Nephron progenitor cell (in vitro differentiated cells): ENCODE results near the gene TUBGCP5.
A peak's percentile ranks its signal among the peaks of the same experiment; 100 is the strongest.
"Not testable (repeated sequence)": the region's sequence is repeated elsewhere in the genome, so short reads cannot be mapped to it uniquely, and the experiment has no call there.

Experiments
- DNase-seq: peaks from one replicate; pipeline ENCODE4 v3.0.0; 2021
- H3K27ac Mint-ChIP-seq: 2 replicates; pipeline ENCODE4 v1.8.0; 2021; ENCODE audit warnings: mild to moderate bottlenecking, moderate library complexity, mixed read lengths
- H3K27me3 Mint-ChIP-seq: 2 replicates; pipeline ENCODE4 v1.8.0; 2021; ENCODE audit warnings: mild to moderate bottlenecking, low read depth, mixed read lengths; ENCODE audit not compliant: poor library complexity
- H3K36me3 Mint-ChIP-seq: 2 replicates; pipeline ENCODE4 v1.8.0; 2021; ENCODE audit warnings: low read depth, mixed read lengths
- H3K4me1 Mint-ChIP-seq: 2 replicates; pipeline ENCODE4 v1.8.0; 2021; ENCODE audit warnings: mixed read lengths
- H3K4me3 Mint-ChIP-seq: 2 replicates; pipeline ENCODE4 v1.8.0; 2021; ENCODE audit warnings: mild to moderate bottlenecking, moderate library complexity, mixed read lengths
- H3K9me3 Mint-ChIP-seq: 2 replicates; pipeline ENCODE4 v1.8.0; 2021; ENCODE audit warnings: mild to moderate bottlenecking, moderate library complexity, mixed read lengths
- TF ChIP-seq, protein P1 (sequence below): fragments of 200-600 bp; sonication (generic); IDR thresholded peaks from 2 replicates; pipeline ENCODE4 v1.5.0; 2021; ENCODE audit warnings: antibody characterized with exemption

The TUBGCP5 gene

DNA sequence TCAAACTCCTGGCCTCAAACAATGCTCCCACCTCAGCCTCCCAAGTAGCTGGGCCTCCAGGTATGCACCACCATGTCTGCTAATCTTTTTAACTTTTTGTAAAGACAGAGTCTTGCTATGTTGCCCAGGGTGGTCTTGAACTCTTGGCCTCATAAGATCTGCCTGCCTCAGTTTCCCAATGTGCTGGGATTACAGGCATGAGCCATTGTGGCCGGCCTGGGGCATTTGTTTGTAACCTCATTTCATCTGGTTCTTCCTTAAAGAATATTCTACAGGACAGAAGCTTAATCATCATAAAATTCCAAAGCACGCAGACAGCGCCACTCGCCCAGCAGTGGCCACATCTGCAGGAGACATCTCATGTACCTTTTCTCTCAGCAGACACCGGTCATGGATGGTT, 35.6 kb downstream of the TUBGCP5 start:
- no peak overlapping the region for H3K4me3 Mint-ChIP-seq
- no peaks in the 10 kb centered on the region for H3K9me3 Mint-ChIP-seq
- no peaks in the 10 kb centered on the region for H3K27me3 Mint-ChIP-seq
- no peak overlapping the region for H3K27ac Mint-ChIP-seq
- H3K4me1 Mint-ChIP-seq, result no peaks in the 10 kb centered on the region
- TF ChIP-seq, protein P1, sequence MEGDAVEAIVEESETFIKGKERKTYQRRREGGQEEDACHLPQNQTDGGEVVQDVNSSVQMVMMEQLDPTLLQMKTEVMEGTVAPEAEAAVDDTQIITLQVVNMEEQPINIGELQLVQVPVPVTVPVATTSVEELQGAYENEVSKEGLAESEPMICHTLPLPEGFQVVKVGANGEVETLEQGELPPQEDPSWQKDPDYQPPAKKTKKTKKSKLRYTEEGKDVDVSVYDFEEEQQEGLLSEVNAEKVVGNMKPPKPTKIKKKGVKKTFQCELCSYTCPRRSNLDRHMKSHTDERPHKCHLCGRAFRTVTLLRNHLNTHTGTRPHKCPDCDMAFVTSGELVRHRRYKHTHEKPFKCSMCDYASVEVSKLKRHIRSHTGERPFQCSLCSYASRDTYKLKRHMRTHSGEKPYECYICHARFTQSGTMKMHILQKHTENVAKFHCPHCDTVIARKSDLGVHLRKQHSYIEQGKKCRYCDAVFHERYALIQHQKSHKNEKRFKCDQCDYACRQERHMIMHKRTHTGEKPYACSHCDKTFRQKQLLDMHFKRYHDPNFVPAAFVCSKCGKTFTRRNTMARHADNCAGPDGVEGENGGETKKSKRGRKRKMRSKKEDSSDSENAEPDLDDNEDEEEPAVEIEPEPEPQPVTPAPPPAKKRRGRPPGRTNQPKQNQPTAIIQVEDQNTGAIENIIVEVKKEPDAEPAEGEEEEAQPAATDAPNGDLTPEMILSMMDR, result no peak
- peaks cover 63% of the 10 kb centered on the region for H3K36me3 Mint-ChIP-seq
- no peak for DNase-seq

DNA sequence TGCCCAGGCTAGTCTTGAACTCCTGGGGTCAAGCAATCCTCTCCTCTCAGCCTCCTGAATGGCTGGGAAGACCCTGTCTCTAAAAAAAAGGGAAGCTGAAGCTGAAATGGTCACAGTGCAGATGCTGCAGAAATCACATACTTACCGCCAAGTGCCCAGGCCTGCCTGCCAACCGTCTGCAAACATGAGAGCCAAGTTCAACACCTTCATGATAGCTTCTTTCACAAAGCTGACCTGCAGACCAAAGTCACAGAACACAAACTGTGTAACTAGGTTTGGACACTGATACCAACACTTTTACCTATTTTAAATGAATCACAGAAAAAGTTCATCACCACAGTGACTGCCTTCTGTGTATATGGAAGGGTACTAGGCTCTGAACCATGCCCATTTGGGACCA, 36.4 kb downstream of the TUBGCP5 start:
- Mint-ChIP-seq H3K27me3 (no peaks in the 10 kb centered on the region), H3K36me3 (peaks cover 63% of the 10 kb centered on the region), H3K4me3 (no peak overlapping the region), H3K27ac (no peak overlapping the region), H3K9me3 (no peaks in the 10 kb centered on the region), H3K4me1 (no peaks in the 10 kb centered on the region)
- TF ChIP-seq, protein P1, result no peak
- DNase-seq, result no peak

- Mint-ChIP-seq H3K36me3 (peaks cover 54% of the 10 kb centered on the region), H3K9me3 (no peaks in the 10 kb centered on the region), H3K4me1 (peaks cover 6% of the 10 kb centered on the region), H3K27me3 (no peaks in the 10 kb centered on the region), H3K27ac (no peak overlapping the region), H3K4me3 (no peak overlapping the region)
- no peak for DNase-seq
- TF ChIP-seq, protein P1, result no peak
These were observed 43.6 kb downstream of the TUBGCP5 start for GRCh38 chr15:22995795-22996194.

DNA sequence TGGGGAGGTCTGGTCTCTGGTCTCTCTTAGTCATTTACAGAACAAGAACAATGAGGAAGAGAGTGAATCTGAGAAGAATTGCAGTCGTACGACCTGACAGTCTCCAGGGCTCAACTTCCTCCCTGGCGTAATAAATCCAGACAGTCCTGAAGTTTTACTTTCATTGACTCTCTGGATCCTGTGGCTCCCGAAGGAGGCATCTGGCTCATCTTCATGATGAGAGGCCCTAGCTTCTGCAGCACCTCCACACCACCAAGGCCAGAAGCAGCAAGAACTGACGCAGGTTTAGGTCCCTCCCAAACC, 47.4 kb downstream of the TUBGCP5 start:
- TF ChIP-seq, protein P1, result no peak
- H3K4me1 Mint-ChIP-seq, result peaks cover 15% of the 10 kb centered on the region
- DNase-seq, result no peak
- peak overlapping the region; percentile 34 for H3K27ac Mint-ChIP-seq
- no peaks in the 10 kb centered on the region for H3K9me3 Mint-ChIP-seq
- H3K4me3 Mint-ChIP-seq, result no peak overlapping the region
- H3K36me3 Mint-ChIP-seq, result peaks cover 33% of the 10 kb centered on the region
- H3K27me3 Mint-ChIP-seq, result no peaks in the 10 kb centered on the region

DNA sequence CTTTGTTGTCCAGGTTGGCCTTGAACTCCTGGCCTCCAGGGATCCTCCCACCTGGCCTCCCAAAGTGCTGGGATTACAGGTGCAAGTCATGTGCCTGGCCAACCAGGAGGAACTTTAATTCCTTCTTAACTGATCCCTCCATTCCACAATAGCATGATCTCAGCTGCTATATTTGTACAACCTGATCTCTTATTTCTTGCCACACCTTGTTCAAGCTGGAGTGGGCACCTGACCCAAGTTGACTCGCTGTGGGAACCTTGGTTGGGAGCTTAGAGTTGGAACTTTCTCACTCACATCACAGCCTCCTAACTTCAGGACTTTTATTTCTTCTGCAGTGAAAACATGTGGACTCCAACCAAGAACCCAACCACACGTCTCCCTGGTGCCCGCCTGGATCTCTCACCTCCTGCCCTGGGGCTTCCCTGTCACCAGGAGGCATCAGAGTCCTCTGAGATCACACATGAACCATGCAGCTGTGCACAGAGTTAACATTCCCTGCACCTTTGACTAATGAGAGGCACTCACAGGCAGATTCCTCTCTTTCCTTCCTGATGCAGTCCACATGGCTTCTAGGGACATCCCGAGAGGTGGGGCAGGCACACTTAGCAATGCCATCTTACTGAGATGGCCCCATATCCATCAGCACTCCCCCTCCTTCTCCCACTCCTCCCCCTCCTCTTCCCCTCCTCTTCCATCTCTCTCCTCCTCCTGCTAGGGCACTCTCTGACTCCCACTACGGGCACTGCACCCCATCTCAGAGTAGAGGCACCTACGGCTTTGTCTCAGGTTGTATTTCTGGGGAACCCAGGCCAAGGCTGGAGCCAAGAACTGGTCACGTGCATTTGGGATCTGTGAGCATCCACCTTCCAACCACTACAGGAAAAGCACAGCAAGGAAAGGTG, 49.5 kb downstream of the TUBGCP5 start:
- H3K27ac Mint-ChIP-seq, result peak overlapping the region; percentile 57
- H3K4me3 Mint-ChIP-seq, result no peak overlapping the region
- TF ChIP-seq, protein P1, result no peak
- H3K9me3 Mint-ChIP-seq, result no peaks in the 10 kb centered on the region
- H3K27me3 Mint-ChIP-seq, result no peaks in the 10 kb centered on the region
- H3K36me3 Mint-ChIP-seq, result peaks cover 16% of the 10 kb centered on the region
- peaks cover 15% of the 10 kb centered on the region for H3K4me1 Mint-ChIP-seq
- DNase-seq, result no peak

DNA sequence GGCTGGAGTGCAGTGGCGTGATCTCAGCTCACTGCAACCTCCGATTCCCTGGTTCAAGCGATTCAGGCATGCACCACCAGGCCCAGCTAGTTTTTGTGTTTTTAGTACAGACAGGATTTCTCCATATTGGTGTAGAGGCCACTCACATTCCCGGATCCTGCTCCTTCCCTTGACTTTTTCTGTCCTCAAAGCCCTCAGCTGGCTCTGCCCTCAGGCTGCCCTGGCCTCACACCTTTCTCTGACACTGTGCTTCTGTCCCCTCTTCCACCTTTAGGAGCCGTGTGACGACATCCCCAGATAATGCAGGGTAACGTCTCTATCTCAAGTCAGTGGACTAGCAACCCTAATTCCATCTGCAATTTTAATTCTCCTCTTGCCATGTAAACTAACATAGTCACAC, 50.6 kb downstream of the TUBGCP5 start:
- Mint-ChIP-seq H3K27ac (no peak overlapping the region), H3K27me3 (no peaks in the 10 kb centered on the region)

GRCh38 chr15:22981931-22982330, 57.4 kb downstream of the TUBGCP5 start:
- not testable (repeated sequence) for H3K27ac Mint-ChIP-seq, H3K36me3 Mint-ChIP-seq, DNase-seq, H3K9me3 Mint-ChIP-seq
- peaks cover 16% of the 10 kb centered on the region for H3K4me1 Mint-ChIP-seq
- H3K4me3 Mint-ChIP-seq, result peak overlapping the region; percentile 4
- peaks cover 19% of the 10 kb centered on the region for H3K27me3 Mint-ChIP-seq

More for the DNA sequence above, 50.6 kb downstream of the TUBGCP5 start:
- Mint-ChIP-seq H3K36me3 (peaks cover 10% of the 10 kb centered on the region), H3K4me3 (no peak overlapping the region), H3K4me1 (peaks cover 15% of the 10 kb centered on the region), H3K9me3 (no peaks in the 10 kb centered on the region)
- TF ChIP-seq, protein P1, result no peak
- no peak for DNase-seq
